SK-N-SH (cell line): ENCODE data around the gene TAS2R38.

Source experiments
- CHD2 ChIP-seq: fragments of 150-350 bp; IDR thresholded peaks from 2 replicates; pipeline ENCODE4 v1.6.1; 2018; ENCODE audit warnings: low read length; ENCODE audit not compliant: partially characterized antibody
- EZH2phosphoT487 ChIP-seq: fragments of 200-600 bp; sonication (generic); IDR thresholded peaks from 2 replicates; pipeline ENCODE4 v1.6.1; 2017; ENCODE audit warnings: low read depth, mixed run types, mild to moderate bottlenecking, antibody characterized with exemption, moderate library complexity, borderline replicate concordance
- FOSL2 ChIP-seq: IDR thresholded peaks from 2 replicates; pipeline ENCODE4 v1.4.0; 2012; ENCODE audit warnings: low read depth, mild to moderate bottlenecking, moderate library complexity, borderline replicate concordance
- GABPA ChIP-seq: IDR thresholded peaks from 2 replicates; pipeline ENCODE4 v1.4.0; 2012; ENCODE audit warnings: low read depth, mild to moderate bottlenecking
- NFIC ChIP-seq: IDR thresholded peaks from 2 replicates; pipeline ENCODE4 v1.4.0; 2012; ENCODE audit warnings: borderline replicate concordance
- POLR2AphosphoS5 ChIP-seq: IDR thresholded peaks from 2 replicates; pipeline ENCODE4 v1.6.1; 2012; ENCODE audit warnings: low read depth, low read length
- TAF1 ChIP-seq: IDR thresholded peaks from 2 replicates; pipeline ENCODE4 v1.6.1; 2012; ENCODE audit warnings: low read depth, mild to moderate bottlenecking, low read length, moderate library complexity, borderline replicate concordance
- YY1 ChIP-seq: IDR thresholded peaks from 2 replicates; pipeline ENCODE4 v1.4.0; 2012; ENCODE audit warnings: low read depth, mild to moderate bottlenecking
- TF ChIP-seq, protein P1 (sequence below): IDR thresholded peaks from 2 replicates; pipeline ENCODE4 v1.4.0; 2012; ENCODE audit warnings: low read depth
- TF ChIP-seq, protein P2 (sequence below): fragments of 200-600 bp; sonication (generic); IDR thresholded peaks from 2 replicates; pipeline ENCODE4 v1.6.1; 2017; ENCODE audit warnings: antibody characterized with exemption, mild to moderate bottlenecking, moderate library complexity
- TF ChIP-seq, protein P3 (sequence below): IDR thresholded peaks from 2 replicates; pipeline ENCODE4 v1.6.1; 2012; ENCODE audit warnings: mild to moderate bottlenecking, low read depth, low read length, moderate library complexity
- TF ChIP-seq, protein P4 (sequence below): fragments of 150-350 bp; IDR thresholded peaks from 2 replicates; pipeline ENCODE4 v1.6.1; 2017; ENCODE audit warnings: antibody characterized with exemption, low read length, low read depth, borderline replicate concordance

DNA sequence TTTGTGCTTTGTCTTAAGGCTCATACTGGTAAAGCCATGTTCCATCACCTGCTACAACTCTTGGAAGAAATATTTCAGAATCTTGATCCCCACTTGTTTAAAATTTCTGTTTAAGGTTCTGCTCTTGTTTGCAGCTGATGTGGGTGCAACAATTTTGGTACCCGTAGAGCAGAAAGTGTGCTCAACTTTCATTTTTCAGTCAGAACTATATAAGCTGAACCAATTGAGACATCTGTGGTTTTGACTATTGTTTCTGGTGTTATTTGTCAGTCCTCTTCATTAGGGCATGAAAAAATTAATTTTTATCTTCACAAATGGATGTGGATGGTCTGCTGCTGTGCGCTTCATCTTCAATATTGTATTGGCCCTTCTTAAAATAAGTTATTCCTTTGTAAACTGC is 33.0 kb upstream of the TAS2R38 start:
- TF ChIP-seq, protein P1, sequence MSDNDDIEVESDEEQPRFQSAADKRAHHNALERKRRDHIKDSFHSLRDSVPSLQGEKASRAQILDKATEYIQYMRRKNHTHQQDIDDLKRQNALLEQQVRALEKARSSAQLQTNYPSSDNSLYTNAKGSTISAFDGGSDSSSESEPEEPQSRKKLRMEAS, result no peak
- TF ChIP-seq, protein P2, sequence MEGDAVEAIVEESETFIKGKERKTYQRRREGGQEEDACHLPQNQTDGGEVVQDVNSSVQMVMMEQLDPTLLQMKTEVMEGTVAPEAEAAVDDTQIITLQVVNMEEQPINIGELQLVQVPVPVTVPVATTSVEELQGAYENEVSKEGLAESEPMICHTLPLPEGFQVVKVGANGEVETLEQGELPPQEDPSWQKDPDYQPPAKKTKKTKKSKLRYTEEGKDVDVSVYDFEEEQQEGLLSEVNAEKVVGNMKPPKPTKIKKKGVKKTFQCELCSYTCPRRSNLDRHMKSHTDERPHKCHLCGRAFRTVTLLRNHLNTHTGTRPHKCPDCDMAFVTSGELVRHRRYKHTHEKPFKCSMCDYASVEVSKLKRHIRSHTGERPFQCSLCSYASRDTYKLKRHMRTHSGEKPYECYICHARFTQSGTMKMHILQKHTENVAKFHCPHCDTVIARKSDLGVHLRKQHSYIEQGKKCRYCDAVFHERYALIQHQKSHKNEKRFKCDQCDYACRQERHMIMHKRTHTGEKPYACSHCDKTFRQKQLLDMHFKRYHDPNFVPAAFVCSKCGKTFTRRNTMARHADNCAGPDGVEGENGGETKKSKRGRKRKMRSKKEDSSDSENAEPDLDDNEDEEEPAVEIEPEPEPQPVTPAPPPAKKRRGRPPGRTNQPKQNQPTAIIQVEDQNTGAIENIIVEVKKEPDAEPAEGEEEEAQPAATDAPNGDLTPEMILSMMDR, result no peak
- TF ChIP-seq CHD2 (no peak), YY1 (no peak), EZH2phosphoT487 (no peak), POLR2AphosphoS5 (no peak), GABPA (no peak), NFIC (no peak), TAF1 (no peak), FOSL2 (no peak)
- TF ChIP-seq, protein P3, sequence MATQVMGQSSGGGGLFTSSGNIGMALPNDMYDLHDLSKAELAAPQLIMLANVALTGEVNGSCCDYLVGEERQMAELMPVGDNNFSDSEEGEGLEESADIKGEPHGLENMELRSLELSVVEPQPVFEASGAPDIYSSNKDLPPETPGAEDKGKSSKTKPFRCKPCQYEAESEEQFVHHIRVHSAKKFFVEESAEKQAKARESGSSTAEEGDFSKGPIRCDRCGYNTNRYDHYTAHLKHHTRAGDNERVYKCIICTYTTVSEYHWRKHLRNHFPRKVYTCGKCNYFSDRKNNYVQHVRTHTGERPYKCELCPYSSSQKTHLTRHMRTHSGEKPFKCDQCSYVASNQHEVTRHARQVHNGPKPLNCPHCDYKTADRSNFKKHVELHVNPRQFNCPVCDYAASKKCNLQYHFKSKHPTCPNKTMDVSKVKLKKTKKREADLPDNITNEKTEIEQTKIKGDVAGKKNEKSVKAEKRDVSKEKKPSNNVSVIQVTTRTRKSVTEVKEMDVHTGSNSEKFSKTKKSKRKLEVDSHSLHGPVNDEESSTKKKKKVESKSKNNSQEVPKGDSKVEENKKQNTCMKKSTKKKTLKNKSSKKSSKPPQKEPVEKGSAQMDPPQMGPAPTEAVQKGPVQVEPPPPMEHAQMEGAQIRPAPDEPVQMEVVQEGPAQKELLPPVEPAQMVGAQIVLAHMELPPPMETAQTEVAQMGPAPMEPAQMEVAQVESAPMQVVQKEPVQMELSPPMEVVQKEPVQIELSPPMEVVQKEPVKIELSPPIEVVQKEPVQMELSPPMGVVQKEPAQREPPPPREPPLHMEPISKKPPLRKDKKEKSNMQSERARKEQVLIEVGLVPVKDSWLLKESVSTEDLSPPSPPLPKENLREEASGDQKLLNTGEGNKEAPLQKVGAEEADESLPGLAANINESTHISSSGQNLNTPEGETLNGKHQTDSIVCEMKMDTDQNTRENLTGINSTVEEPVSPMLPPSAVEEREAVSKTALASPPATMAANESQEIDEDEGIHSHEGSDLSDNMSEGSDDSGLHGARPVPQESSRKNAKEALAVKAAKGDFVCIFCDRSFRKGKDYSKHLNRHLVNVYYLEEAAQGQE, result no peak
- TF ChIP-seq, protein P4, sequence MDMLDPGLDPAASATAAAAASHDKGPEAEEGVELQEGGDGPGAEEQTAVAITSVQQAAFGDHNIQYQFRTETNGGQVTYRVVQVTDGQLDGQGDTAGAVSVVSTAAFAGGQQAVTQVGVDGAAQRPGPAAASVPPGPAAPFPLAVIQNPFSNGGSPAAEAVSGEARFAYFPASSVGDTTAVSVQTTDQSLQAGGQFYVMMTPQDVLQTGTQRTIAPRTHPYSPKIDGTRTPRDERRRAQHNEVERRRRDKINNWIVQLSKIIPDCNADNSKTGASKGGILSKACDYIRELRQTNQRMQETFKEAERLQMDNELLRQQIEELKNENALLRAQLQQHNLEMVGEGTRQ, result no peak
